GM18511 (cell line): ENCODE results near the gene C19orf81.
"Not testable (repeated sequence)": the region's sequence is repeated elsewhere in the genome, so short reads cannot be mapped to it uniquely, and the experiment has no call there.

Experiments
- ATAC-seq: cut with Tn5 transposase; IDR thresholded peaks from one replicate; pipeline ENCODE4 v1.9.1; 2021; ENCODE audit warnings: mild to moderate bottlenecking, moderate library complexity; ENCODE audit not compliant: unreplicated experiment

C19orf81 gene

DNA sequence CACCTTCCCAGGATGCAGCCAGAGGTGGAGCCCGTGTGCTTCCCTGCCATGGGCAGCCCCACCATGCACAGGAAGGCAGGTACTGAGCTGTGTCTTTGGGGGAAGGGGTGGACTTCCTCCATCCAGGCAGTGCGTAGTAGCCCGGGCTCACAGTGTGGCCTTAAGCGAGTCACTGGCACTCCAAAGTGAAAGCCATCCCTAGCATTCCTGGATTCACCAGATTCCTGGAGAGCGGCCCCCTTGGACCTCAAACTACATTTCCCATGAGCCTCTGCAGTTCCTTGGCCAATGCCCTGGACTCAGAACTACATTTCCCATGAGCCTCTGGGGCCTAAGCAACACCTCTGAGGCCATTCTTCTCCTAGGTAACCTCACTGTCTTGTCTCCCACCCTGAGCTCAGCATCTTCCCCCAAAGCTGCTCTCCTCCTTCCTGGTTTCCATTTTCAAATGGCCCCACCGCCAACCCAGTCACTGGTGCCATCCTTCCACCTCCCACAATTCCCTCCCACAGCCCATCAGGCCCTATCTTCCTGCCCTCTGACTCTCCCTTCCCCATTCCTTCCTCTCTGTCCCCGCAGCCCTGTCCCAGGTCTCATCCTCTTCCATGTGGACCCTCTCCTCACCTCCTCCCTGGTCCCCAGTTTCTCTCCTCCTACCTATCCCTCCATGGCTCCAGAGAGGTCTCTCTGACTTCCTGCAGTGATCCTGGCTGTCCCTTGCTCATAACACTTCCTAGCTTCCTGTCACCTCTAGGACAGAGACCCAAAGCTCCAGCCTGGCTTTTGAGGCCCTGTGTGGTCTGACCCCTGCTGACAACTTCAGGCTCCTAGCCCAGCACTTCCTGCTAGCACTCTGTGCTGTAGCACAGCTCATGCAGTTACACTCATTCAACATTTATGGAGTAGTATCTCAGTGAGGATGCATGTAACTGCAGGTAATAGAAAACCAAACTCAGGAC, at the start of gene C19orf81:
Gene C19orf81, plus strand, starts transcription at position 13 of the 959 bp plus-strand sequence. Its CDS starts 0 bp downstream, at position 13.
- ATAC-seq: no peak

DNA sequence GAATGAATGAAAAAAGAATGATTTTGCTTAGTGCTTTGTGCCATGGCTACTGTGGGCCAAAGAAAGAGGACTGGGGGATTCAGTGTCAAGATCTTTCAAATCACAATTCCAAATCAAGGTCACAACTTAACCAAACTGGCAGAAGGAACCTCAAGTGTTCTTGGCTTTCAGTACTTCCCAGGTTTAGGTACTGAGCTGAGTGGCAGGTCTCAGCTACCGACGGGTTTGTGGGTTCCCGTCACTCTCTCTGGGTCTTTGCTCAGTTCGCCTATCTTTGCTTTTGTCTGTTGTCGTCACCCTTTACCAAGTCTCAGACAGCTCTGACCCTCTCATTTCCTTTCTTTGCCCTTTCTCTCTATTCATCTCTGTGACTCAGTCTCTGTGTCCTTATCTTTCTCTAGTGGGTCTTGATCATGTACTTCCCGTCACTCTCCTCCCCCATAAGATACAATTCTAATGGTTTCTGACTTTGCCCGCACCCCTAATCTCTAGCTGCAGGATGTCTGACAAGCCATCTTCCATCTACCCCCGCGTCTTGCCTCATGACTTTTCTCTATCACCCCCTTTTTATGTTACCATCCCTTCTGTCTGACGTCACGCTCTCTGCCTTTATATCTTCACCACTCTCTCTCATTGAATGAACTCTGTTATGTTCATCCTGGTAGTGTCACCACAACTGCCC, 47.7 kb upstream of the C19orf81 start:
- no peak for ATAC-seq

DNA sequence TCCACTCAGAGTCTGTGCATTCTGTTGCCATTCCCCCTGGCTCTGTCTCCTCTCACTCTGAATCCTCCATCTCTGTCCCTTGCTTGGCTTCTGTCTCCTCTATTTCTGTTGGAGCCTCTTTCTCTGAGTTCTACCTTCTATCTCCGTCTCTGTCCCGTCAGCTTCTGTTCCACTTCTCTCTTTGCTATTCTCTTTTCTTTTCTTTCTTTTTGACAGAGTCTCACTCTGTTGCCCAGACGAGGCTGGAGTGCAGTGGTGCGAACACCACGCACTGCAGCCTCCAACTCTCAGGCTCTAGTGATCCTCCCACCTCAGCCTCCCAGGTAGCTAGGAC, 47.2 kb upstream of the C19orf81 start:
- ATAC-seq: no peak

DNA sequence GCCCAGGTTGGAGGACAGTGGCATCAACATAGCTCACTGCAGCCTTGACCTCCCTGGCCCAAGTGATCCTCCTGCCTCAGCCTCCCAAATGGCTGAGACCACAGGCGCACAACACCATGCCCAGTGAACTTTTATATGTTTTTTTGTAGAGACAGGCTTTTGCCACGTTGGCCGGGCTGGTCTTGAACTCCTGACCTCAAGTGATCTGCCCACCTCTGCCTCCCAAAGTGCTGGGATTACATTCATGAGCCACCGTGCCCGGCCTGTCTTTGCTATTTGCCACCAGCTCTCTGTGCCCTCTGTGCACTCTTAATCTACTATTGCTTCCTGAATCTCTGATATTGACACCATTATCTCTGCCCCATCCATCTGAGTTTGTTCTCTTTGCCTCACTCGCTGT, 46.7 kb upstream of the C19orf81 start:
- ATAC-seq: no peak

DNA sequence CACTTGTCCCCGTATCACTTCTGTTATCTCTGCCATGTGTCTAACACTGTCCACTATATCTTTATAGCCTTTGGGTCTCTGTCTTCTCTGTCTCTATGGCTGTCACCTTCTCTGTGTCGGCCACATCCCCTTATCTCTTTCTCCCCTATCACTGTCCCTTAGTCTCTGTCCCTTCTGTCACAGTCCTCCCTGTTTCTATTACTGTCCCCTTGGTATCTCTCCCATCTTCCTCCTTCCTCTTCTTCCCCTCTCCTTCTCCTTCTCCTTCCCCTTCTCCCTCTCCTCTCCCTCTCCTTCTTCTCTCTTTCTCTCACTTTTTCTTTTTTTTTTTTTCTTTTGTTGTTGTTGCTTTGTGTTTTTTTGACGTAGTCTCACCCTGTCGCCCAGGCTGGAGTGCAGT, 46.3 kb upstream of the C19orf81 start:
- ATAC-seq: no peak

DNA sequence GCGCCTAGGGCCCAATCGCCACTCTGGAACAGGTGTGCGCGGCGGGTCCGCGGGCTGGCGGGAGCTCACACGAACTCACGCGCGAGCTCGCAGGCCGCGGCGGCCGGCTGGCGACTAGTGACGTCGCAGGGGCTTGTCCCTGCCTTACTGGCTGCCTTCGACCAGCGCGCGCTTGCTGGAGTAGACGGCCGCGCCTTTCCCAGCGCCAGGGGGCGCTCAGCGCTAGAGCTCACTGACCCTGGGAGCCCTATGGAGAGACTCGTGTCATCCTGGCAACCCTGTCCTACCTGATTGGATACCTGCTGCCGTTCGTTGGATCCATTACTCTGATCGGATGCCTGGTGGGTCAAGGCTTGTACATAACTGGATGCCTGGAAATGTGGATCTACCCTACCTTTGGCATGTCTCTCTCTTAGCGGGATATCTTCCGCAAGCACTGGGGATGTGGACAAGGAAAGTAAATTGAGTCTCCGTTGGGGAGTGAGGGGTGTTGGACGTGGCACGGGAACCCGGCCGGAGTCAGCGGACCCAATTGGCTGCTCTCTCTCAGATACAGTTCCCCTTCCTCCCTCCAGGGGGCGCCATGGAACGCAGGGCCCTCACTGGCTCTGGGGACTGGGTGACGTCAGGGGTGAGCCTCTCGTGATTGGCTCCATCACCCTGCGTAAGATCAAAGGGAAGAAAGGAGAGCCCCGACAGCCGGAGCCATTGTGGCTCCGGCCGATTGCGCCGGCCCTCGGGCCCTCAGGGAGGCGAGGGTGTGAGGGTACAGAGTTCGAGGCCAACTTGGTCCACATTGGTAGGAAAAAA, 44.8 kb upstream of the C19orf81 start:
- not testable (repeated sequence) for ATAC-seq

DNA sequence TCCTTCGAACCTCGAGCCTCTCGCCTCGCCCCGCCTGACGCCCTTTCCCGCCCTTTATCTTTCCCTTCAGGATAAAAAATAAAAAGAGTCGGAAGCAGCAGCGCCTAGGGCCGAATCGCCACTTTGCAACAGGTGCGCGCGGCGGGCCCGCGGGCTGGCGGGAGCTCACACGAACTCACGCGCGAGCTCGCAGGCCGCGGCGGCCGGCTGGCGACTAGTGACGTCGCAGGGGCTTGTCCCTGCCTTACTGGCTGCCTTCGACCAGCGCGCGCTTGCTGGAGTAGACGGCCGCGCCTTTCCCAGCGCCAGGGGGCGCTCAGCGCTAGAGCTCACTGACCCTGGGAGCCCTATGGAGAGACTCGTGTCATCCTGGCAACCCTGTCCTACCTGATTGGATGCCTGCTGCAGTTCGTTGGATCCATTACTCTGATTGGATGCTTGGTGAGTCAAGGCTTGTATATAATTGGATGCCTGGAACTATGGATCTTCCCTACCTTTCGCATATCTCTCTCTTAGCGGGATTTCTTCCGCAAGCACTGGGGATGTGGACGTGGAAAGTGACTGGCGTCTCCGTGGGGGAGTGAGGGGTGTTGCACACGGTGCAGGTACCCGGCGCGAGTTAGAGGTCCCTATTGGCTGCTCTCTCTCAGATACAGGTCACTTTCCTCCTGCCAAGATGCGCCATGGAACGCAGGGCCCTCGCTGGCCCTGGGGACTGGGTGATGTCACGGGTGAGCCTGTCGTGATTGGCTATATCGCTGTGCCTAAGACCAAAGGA, 43.0 kb upstream of the C19orf81 start:
- not testable (repeated sequence) for ATAC-seq

DNA sequence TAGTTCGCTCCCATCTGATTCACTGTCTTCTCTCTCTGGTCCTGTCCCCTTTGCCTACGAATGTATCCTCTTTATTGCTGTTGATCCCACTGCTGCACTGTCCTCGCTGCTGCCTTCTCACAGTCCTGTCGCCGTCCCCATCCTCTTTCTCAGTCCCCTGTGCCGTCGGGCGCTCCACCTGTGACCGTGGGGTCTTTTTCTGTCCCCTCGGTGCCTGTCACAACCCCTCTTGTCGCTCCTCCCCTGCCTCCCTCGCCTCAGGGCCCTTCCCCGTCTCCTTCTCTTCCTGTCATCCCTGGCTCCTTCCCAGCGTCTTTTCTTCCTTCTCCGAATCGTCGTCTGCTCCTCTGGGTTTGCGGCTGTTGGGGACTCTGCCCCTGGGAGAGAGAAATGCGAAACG, 41.9 kb upstream of the C19orf81 start:
- ATAC-seq: no peak

DNA sequence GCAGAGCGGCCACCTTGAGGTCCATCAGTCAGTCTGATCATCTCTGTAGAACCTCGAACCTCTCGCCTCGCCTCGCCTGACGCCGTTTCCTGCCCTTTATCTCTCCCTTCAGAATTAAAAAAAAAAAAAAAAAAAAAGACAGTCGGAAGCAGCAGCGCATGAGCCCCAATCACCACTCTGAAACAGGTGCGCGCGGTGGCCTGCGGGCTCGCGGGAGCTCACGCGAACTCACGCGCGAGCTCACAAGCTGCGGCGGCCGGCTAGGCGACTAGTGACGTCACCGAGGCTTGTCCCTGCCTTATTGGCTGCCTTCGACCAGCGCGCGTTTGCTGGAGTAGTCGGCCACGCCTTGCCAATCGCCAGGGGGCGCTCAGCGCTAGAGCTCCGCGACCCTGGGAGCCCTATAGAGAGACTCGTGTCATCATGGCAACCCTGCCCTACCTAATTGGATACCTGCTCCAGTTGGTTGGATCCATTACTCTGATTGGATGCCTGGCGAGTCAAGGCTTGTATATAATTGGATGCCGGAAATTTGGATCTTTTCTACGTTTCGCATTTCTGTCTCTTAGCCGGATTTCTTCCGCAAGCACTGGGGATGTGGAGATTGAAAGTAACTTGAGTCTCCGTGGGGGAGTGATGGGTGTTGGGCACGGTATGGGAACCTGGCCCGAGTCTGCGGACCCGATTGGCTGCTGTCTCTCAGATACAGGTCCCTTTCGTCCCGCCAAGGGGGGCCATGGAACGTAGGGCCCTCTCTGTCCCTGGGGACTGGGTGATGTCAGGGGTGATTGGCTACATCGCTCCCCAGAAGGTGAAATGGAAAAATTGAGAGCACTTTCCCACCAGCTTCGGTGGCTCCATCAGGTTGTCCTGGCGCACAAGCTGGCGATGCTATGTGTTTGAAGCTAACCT, 41.1 kb upstream of the C19orf81 start:
- ATAC-seq: no peak

DNA sequence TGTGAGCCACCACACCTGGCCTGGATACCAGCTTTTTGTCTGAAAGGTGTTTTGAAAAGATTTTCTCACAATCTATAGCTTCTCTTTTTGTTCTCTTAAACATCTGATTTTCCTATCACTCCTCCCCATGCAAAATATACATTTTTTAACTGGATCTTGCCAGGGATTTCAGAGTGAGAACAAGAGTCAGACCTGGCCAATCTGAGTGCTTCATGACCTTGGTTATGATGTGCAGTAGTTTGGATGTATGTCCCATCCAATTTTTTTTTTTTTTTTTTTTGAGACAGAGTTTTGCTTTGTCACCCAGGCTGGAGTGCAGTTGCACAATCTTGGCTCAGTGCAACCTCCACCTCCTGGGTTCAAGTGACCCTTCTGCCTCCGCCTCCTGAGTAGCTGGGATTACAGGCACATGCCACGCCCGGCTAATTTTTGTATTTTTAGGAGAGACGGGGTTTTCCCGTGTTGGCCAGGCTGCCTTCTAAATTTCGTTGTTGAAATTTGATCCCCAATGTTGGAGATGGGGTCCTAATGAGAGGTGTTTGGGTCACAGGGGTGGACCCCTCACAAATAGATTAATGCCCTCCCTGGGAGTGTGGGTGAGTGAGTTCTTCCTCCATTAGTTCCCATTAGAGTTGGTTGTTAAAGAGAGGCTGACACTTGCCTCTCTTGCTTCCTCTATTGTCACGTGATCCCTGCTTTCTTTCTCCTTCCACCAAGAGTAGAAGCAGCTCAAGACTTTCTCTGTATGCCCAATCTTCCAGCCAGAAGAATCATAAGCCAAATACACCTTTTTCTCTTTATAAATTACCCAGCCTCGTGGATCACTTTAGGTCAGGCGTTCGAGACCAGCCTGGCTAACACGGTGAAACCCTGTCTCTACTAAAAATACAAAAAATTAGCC, 36.5 kb upstream of the C19orf81 start:
- ATAC-seq: not testable (repeated sequence)

DNA sequence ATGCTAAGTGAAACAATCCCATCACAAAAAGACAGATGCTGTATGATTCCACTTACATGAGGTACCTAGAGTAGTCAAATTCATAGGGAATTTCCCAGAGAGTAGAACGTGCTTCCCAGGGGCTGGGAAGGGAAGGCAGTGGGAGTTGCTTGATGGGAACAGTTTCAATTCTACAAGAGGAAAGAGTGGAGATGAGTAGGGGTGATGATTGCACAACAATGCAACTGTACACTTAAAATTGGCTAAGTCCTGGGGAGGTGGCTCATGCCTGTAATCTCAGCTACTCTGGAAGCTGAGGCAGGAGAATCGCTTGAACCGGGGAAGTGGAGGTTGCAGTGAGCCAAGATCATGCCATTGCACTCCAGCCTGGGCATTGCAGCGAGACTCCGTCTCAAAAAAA, 30.9 kb upstream of the C19orf81 start:
- ATAC-seq: not testable (repeated sequence)

DNA sequence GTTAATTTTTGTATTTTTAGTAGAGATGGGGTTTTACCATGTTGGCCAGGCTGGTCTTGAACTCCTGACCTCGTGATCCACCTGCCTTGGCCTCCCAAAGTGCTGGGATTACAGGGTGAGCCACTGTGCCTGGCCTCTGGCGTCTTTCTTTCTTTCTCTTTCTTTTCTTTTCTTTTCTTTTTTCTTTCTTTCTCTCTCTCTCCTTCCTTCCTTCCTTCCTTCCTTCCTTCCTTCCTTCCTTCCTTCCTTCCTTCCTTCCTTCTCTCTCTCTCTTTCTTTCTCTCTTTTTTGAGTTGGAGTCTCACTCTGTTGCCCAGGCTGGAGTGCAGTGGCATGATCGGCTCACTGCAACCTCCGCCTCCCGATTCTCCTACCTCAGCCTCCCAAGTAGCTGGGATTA, 30.1 kb upstream of the C19orf81 start:
- ATAC-seq: not testable (repeated sequence)

DNA sequence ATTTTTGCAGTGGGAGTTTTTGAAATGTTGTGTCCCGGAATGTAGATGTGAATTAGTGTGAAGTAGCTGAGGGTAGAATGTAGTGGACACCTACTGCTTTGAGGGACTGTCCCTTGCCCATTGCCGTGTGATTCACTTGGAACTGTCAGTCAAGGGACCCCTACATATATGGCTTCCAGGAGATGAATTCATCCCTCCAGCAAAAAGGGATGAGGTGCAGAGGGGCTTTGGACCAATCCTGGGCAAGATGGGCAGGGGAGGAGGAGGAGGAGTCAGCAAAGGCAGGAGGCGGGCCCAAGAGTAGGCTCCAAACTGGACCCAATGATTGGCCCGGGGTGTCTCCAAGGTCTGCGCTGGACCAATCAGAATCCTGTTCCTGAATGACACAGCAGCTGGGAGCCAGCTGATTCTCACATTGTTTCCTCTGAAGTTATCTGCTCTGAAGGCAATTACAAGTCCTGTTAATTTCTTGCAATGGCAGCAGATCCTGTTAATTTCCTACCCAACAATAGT, 28.8 kb upstream of the C19orf81 start:
- ATAC-seq: not testable (repeated sequence)

DNA sequence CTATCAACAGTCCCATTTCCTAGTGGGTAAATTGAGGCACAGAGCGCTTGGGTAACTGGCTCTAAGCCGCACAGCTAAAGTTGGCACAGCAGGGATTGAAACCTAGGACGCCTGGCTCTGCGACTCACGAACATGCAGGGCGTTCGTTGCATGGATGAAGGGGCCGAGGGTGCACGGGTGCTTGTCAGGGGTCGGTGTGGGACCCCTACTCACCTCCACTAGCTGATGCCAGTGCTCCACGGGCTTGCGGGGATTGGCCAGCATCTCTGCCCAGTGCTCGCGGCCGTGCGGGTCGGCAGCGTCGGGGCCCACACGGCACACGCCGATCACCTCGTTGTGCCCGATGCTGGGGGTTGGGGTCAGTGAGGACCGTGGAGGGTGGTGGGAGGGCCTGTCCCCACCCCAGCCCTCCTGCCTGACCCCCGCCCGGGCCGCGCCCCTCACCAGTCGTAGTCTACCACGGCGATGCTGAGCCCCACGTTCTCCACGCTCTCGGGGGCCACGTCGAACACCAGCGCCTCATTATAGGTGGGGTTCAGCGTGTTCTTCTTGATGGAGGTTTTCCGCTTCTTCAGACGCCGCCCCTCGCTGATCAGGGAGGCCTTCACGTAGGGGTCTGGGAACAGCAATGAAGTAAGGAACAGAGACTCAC, 24.2 kb upstream of the C19orf81 start:
- no peak for ATAC-seq

DNA sequence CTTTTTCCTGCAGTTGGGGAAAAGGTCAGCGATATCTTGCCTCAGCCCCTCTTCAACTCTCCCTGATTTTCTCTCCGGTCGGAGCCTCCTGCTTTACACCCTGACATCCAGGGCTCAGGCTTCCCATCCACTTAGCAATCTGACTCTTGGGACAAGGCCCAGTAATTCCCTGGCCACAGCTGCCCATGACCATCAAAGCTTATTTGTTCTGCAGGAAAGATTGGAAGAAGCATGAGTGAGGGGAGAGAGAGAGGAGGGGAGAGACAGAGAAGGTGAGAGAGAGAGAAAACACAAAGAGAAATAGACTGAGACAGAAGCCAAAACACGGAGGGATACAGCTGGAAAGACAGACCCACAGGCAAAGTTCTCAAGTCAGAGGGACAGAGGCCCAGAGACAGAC, 23.2 kb upstream of the C19orf81 start:
- ATAC-seq: no peak

DNA sequence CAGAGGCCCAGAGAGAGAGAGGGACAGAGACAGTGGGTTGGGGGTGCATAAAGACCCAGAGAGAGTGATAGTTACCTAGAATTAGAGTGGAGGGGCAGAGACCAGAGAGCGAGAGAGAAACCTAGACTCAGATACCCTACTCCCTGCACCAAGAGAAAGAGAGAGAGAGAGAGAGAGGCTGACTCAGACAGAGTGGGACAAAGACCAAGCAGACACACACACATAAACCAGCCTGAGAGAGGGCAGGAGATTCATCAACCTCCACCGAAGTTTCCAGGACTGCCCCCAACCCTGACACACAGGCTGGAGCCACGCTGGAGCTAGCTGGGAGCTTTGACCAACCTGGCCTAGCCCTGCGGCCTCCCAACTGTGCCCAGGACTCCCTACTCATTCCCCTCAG, 22.4 kb upstream of the C19orf81 start:
- no peak for ATAC-seq

DNA sequence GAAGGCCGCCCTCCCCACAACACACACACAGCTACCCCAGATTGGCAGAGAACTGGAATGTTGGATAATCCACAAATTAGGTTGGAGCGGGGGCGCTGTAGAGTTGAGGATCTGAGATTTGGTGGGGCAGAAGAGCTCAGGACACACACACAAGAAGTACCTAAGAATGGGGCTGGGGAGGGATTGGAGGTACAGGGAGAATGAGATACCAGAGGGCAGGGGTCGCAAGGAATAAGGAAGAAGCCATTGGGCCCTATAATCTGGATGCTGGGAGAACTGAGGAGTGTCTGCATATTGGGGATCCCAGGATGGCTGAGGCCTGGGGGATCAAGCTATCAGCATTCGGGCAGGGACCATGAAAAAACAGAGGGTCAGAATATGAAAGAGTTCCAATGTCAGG, 21.1 kb upstream of the C19orf81 start:
- no peak for ATAC-seq

DNA sequence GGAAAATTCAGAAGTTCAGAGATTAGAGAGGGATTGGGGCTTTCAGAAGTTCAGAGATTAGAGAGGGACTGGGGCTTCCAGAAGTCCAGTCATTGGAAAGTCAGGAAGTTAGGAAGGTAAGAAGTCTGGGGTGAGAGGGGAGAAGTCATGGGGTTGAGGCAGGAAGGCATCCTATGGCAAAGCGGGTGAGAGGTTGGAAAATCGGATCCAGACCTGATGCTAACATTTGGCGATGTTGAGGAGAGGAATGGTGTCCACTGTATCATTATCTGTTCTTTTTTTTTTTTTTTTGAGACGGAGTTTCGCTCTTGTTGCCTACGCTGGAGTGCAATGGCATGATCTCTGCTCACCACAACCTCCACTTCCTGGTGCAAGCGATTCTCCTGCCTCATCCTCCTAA, 20.7 kb upstream of the C19orf81 start:
- no peak for ATAC-seq
